GM10266 (cell line): Measurements from ENCODE around the gene C20orf202.

Experiments used
- DNase-seq: peaks from one replicate; pipeline ENCODE4 v3.0.0; 2012; ENCODE audit errors: extremely low spot score
- TF ChIP-seq, protein P1 (sequence below): IDR thresholded peaks from 2 replicates; pipeline ENCODE4 v1.5.1; 2012; ENCODE audit warnings: mild to moderate bottlenecking, low read depth; ENCODE audit not compliant: control insufficient read depth, insufficient read depth; ENCODE audit errors: missing control alignments

Gene C20orf202

DNA sequence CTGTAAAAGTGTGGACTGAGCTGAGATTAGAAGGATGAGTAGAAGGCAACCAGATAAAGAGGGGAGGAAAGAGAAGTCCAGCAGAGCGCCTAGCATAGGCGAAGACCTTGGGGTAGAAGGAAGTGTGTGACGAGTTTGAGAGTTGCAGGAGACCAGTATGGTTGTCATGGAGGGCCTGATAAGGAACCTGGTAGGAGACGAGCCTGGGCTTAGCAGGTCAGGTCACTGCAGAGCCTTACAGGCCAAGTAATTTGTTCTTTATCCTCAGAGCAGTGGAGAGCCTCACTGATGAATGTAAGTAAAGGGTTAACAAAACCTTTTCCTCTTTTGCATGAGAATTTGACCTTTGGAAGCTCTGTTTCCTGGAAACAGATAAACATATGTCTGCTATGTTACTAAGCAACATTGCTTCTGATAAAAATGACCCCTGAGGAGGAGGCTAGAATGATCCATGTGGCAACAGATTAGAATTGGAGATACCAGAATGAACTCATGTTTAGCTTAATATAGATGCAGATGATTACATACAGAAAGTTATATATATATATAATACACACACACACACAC is 15.6 kb upstream of the C20orf202 start:
- DNase-seq, result no peak
- TF ChIP-seq, protein P1, sequence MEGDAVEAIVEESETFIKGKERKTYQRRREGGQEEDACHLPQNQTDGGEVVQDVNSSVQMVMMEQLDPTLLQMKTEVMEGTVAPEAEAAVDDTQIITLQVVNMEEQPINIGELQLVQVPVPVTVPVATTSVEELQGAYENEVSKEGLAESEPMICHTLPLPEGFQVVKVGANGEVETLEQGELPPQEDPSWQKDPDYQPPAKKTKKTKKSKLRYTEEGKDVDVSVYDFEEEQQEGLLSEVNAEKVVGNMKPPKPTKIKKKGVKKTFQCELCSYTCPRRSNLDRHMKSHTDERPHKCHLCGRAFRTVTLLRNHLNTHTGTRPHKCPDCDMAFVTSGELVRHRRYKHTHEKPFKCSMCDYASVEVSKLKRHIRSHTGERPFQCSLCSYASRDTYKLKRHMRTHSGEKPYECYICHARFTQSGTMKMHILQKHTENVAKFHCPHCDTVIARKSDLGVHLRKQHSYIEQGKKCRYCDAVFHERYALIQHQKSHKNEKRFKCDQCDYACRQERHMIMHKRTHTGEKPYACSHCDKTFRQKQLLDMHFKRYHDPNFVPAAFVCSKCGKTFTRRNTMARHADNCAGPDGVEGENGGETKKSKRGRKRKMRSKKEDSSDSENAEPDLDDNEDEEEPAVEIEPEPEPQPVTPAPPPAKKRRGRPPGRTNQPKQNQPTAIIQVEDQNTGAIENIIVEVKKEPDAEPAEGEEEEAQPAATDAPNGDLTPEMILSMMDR, result no peak

DNA sequence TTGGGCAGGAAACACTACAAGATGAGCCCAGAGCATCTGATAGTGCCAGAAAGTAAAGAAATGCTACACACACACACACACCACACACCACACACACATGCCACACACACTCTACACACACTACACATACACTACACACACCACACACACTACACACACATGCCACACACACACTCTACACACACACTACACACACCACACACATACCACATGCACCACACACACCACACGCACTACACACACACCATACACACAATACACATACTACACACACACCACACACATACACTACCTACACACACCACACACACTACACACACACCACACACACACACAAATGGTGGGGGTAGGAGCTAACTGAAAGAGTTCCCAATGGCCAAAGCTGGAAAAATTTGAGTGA is 14.9 kb upstream of the C20orf202 start:
- TF ChIP-seq, protein P1, result no peak
- DNase-seq, result no peak

DNA sequence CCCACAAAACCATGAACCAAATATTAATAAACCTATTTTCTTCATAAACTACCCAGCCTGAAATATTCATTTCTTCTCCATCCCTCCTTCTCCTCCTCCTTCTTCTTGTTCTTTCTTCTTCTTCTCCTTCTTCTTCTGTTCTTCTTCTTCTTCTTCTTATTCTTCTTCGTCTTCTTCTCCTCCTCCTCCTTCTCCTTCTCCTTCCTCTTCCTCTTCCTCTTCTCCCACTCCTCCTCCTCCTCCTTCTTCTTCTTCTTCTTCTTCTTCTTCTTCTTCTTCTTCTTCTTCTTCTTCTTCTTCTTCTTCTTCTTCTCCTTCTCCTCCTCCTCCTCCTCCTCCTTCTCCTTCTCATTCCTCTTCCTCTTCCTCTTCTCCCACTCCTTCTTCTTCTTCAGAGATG is 13.4 kb upstream of the C20orf202 start:
- no peak for DNase-seq
- TF ChIP-seq, protein P1, result no peak

- TF ChIP-seq, protein P1, result no peak
- DNase-seq, result no peak
Observed at GRCh38 chr20:1190847-1191246, 12.4 kb upstream of the C20orf202 start.

DNA sequence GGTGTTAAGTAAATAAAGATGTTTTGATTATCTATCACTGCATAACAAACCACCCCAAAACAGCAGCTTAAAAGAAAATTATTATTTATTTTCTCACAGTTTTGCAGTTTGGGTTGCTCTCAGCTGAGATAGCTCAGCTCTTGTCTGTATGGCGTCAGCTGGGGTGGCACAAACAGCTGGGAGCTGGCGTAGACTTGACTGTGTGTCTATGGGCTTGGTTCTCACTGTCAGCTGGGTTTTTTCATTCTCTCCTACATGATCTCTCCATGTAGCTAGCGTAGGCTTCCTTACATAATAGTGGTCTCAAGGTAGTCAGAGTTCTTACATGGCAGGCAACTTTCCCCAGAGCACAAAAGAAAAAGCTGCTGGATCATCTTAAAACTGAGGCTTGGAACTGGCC is 12.0 kb upstream of the C20orf202 start:
- TF ChIP-seq, protein P1, result no peak

DNA sequence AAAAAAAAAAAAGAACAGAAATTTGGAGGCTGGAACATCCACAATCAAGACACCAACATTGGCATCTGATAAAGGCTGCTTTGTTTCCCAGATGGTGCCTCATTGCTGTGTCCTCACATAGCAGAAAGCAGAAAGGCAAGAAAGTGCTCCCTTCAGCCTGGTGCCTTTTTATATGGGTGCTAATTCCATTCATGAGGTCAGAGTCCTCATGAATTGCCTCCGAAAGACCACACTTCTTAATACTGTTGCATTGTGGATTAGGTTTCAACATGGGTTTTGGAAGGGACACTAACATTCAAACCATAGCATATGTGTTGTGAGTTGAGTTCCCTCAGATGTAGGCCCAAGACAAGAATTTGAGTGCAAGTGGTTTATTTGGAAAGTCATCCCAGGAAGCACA is 8.0 kb upstream of the C20orf202 start:
- TF ChIP-seq, protein P1, result no peak
- DNase-seq, result no peak

More for the DNA sequence above, 12.0 kb upstream of the C20orf202 start:
- DNase-seq, result no peak

DNA sequence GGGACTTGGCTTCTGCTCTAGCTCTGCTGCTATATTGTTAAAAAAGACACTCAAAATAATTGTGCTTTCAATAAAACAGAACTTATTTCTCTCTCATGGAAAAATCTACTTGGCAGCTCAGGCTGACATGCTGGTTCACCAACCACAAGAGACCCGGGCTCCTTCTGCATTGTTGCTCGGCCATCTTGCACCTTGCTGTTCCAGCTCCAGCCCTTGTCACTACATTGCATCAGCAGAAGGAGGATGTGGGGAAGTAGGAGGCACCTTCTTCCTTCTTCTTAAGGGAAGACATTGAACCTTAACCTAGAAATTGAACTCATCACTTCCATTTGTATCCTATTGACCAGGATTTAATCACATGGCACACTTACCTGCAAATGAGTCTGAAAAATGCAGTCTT is 6.6 kb upstream of the C20orf202 start:
- DNase-seq, result no peak
- TF ChIP-seq, protein P1, result no peak
